Measurements from ENCODE around the gene PRSS12.
"Not testable (repeated sequence)": the region's sequence is repeated elsewhere in the genome, so short reads cannot be mapped to it uniquely, and the experiment has no call there.

DNA sequence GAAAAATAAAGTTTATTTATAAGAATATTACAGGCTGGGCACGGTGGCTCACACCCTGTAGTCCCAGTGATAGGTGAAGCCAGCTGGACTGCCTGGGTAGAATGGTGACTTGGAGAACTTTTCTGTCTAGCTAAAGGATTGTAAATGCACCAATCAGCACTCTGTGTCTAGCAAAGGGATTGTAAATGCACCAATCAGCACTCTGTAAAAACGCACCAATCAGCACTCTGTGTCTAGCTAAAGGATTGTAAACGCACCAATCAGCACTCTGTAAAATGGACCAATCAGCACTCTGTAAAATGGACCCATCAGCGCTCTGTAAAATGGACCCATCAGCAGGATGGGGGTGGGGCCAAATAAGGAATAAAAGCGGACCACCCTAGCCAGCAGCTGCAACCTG lies 39.7 kb upstream of the PRSS12 start:
- TF ChIP-seq, protein P1, sequence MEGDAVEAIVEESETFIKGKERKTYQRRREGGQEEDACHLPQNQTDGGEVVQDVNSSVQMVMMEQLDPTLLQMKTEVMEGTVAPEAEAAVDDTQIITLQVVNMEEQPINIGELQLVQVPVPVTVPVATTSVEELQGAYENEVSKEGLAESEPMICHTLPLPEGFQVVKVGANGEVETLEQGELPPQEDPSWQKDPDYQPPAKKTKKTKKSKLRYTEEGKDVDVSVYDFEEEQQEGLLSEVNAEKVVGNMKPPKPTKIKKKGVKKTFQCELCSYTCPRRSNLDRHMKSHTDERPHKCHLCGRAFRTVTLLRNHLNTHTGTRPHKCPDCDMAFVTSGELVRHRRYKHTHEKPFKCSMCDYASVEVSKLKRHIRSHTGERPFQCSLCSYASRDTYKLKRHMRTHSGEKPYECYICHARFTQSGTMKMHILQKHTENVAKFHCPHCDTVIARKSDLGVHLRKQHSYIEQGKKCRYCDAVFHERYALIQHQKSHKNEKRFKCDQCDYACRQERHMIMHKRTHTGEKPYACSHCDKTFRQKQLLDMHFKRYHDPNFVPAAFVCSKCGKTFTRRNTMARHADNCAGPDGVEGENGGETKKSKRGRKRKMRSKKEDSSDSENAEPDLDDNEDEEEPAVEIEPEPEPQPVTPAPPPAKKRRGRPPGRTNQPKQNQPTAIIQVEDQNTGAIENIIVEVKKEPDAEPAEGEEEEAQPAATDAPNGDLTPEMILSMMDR (IDR thresholded peaks at IDR 0.05): not testable (repeated sequence)
- TF ChIP-seq POLR2AphosphoS5 (IDR thresholded peaks at IDR 0.05; ENCODE audit: low read depth, low read length); TCF7L2 (IDR thresholded peaks at IDR 0.05; ENCODE audit: low read depth, low read length); SIN3A (IDR thresholded peaks at IDR 0.05; ENCODE audit: borderline replicate concordance, insufficient read depth, low read depth, low read length): not testable (repeated sequence)
- TF ChIP-seq, protein P2, sequence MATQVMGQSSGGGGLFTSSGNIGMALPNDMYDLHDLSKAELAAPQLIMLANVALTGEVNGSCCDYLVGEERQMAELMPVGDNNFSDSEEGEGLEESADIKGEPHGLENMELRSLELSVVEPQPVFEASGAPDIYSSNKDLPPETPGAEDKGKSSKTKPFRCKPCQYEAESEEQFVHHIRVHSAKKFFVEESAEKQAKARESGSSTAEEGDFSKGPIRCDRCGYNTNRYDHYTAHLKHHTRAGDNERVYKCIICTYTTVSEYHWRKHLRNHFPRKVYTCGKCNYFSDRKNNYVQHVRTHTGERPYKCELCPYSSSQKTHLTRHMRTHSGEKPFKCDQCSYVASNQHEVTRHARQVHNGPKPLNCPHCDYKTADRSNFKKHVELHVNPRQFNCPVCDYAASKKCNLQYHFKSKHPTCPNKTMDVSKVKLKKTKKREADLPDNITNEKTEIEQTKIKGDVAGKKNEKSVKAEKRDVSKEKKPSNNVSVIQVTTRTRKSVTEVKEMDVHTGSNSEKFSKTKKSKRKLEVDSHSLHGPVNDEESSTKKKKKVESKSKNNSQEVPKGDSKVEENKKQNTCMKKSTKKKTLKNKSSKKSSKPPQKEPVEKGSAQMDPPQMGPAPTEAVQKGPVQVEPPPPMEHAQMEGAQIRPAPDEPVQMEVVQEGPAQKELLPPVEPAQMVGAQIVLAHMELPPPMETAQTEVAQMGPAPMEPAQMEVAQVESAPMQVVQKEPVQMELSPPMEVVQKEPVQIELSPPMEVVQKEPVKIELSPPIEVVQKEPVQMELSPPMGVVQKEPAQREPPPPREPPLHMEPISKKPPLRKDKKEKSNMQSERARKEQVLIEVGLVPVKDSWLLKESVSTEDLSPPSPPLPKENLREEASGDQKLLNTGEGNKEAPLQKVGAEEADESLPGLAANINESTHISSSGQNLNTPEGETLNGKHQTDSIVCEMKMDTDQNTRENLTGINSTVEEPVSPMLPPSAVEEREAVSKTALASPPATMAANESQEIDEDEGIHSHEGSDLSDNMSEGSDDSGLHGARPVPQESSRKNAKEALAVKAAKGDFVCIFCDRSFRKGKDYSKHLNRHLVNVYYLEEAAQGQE (IDR thresholded peaks at IDR 0.05; ENCODE audit: insufficient read depth in 1 of 2, low read depth in 2 of 2, low read length in 1 of 2): not testable (repeated sequence)
